ENCODE measurements around the gene NEURL2.

NEURL2 gene

DNA sequence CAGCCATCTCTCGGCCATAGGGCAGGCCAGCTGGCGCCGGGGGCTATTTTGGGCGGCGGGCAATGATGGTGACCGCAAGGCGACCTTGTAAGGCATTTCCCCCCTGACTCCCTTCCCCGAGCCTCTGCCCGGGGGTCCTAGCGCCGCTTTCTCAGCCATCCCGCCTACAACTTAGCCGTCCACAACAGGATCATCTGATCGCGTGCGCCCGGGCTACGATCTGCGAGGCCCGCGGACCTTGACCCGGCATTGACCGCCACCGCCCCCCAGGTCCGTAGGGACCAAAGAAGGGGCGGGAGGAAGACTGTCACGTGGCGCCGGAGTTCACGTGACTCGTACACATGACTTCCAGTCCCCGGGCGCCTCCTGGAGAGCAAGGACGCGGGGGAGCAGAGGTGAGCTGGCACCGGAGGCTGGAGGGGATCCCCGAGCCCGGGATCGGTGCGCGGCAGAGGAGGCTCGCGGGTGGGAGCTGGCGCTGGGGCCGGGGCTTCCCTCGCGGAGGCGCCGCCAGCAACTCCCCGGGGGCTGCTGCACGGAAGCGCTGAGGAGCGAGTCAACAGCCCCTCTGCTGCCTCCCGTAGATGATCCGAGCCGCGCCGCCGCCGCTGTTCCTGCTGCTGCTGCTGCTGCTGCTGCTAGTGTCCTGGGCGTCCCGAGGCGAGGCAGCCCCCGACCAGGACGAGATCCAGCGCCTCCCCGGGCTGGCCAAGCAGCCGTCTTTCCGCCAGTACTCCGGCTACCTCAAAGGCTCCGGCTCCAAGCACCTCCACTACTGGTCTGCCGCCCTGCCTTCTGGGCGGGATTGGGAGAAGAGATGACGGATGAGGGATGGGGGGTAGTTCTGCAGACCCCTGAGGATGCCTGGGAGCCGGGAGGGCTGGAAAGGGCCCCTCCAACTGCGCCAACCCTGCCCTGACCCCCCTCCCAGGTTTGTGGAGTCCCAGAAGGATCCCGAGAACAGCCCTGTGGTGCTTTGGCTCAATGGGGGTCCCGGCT lies at the start of gene NEURL2, which contains the start of gene CTSA:
NEURL2 (minus strand) TSS at position 224 of the 999 bp plus-strand sequence; CDS start at position 7, 217 bp downstream.
CTSA (plus strand) TSS at position 351 of the 999 bp plus-strand sequence; CDS start at position 585, 234 bp downstream.
- H3K27me3 ChIP-seq (ENCODE audit: control insufficient read depth in 2 of 2, insufficient read depth in 2 of 2, low read length in 2 of 2): no peaks in the 10 kb centered on the region
- H3K9me3 ChIP-seq (ENCODE audit: control insufficient read depth in 2 of 2, low read length in 2 of 2): no peaks in the 10 kb centered on the region
- peak within 1 kb of the TSS; percentile 65 to 80 for H3K27ac ChIP-seq (ENCODE audit: low read depth in 2 of 2, low read length in 2 of 2)
- peaks cover 30 to 31% of the 10 kb centered on the region in 2 donors for H3K4me1 ChIP-seq (ENCODE audit: control insufficient read depth in 2 of 2, insufficient read depth in 2 of 2, low read length in 2 of 2)
- peak within 1 kb of the TSS; percentile 76 to 80 for H3K9ac ChIP-seq (ENCODE audit: low read depth in 1 of 2, low read length in 2 of 2)
- peaks cover 16 to 47% of the 10 kb centered on the region in 2 donors for H3K36me3 ChIP-seq (ENCODE audit: control insufficient read depth in 2 of 2, insufficient read depth in 2 of 2, low read length in 2 of 2)
- H3K4me3 ChIP-seq (ENCODE audit: low read length in 2 of 2): peak within 1 kb of the TSS; percentile 80 to 82

DNA sequence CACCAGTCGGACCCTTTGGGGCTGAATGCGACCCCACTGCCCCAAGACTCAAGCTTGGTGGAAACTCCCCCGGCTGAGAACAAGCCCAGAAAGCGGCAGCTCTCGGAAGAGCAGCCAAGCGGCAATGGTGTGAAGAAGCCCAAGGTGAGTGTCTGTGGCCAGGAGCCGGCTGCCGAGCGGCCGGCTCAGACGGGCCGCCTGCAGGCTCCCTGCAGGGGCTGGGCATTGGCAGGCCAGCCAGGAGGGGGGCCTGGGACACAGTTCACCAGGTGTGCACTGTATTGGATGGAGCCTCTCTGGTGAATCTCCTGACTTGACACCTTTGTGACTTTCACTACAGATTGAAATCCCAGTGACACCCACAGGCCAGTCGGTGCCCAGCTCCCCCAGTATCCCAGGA lies 49.5 kb upstream of the NEURL2 start:
- Histone ChIP-seq H3K9ac (ENCODE audit: low read depth in 1 of 2, low read length in 2 of 2) (no peak overlapping the region), H3K4me3 (ENCODE audit: low read length in 2 of 2) (no peak overlapping the region), H3K27me3 (ENCODE audit: control insufficient read depth in 2 of 2, insufficient read depth in 2 of 2, low read length in 2 of 2) (no peaks in the 10 kb centered on the region), H3K36me3 (ENCODE audit: control insufficient read depth in 2 of 2, insufficient read depth in 2 of 2, low read length in 2 of 2) (peaks cover 71 to 77% of the 10 kb centered on the region in 2 donors), H3K27ac (ENCODE audit: low read depth in 2 of 2, low read length in 2 of 2) (no peak overlapping the region), H3K9me3 (ENCODE audit: control insufficient read depth in 2 of 2, low read length in 2 of 2) (no peaks in the 10 kb centered on the region), H3K4me1 (ENCODE audit: control insufficient read depth in 2 of 2, insufficient read depth in 2 of 2, low read length in 2 of 2) (peaks cover 4 to 5% of the 10 kb centered on the region in 2 donors)

DNA sequence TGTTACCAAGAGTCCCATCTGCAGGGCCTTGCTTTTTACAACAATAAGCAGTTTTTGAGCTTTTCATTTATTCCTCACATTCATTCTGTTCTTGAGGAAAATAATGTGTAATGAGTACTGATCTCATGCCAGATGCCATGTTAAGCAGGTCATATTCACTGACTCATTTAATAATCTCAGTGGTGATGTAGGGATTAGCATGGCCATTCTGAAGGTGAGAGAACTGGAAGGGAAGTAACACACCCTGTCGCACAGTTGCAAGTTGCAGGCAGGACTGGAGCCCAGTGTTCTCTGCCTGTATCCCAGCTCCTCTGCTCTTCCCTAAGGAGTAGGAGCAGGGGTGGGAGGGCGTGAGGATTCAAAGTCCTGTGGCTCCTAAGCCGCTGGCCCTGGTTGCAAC lies 49.0 kb upstream of the NEURL2 start:
- no peak overlapping the region for H3K4me3 ChIP-seq (ENCODE audit: low read length in 2 of 2)
- no peak overlapping the region for H3K9ac ChIP-seq (ENCODE audit: low read depth in 1 of 2, low read length in 2 of 2)
- no peaks in the 10 kb centered on the region for H3K27me3 ChIP-seq (ENCODE audit: control insufficient read depth in 2 of 2, insufficient read depth in 2 of 2, low read length in 2 of 2)
- H3K27ac ChIP-seq (ENCODE audit: low read depth in 2 of 2, low read length in 2 of 2): no peak overlapping the region
- peaks cover 66 to 73% of the 10 kb centered on the region in 2 donors for H3K36me3 ChIP-seq (ENCODE audit: control insufficient read depth in 2 of 2, insufficient read depth in 2 of 2, low read length in 2 of 2)
- H3K9me3 ChIP-seq (ENCODE audit: control insufficient read depth in 2 of 2, low read length in 2 of 2): no peaks in the 10 kb centered on the region
- peaks cover 4 to 5% of the 10 kb centered on the region in 2 donors for H3K4me1 ChIP-seq (ENCODE audit: control insufficient read depth in 2 of 2, insufficient read depth in 2 of 2, low read length in 2 of 2)

DNA sequence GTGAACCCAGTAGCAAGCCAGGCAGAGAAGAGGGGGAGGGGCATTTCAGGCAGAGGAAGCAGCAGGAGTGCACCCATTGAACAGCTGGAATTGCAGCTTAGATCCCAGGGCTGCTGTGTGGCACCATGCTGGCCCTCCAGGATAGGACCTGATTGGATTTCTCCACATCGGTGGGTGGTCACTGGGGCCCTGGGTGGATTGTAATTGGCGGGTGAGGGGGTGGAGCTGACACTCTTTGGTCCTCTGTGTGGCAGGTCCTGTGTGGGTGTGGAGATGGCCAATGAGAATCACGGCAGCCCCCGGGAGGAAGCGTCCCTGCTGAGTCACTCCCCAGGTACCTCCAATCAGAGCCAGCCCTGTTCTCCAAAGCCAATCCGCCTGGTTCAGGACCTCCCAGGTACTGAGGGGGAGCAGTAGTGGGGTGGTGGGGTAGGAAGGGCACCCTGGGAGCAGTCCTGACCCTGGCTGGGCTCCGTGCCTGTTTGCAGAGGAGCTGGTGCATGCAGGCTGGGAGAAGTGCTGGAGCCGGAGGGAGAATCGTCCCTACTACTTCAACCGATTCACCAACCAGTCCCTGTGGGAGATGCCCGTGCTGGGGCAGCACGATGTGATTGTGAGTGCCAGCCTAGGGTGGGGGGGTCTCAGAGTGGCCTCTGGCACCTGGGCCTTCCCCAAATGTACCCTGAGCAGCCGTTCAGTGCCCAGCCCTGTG lies 47.9 kb upstream of the NEURL2 start:
- no peaks in the 10 kb centered on the region for H3K27me3 ChIP-seq (ENCODE audit: control insufficient read depth in 2 of 2, insufficient read depth in 2 of 2, low read length in 2 of 2)
- no peaks in the 10 kb centered on the region for H3K9me3 ChIP-seq (ENCODE audit: control insufficient read depth in 2 of 2, low read length in 2 of 2)
- peaks cover 4 to 5% of the 10 kb centered on the region in 2 donors for H3K4me1 ChIP-seq (ENCODE audit: control insufficient read depth in 2 of 2, insufficient read depth in 2 of 2, low read length in 2 of 2)
- H3K36me3 ChIP-seq (ENCODE audit: control insufficient read depth in 2 of 2, insufficient read depth in 2 of 2, low read length in 2 of 2): peaks cover 55 to 61% of the 10 kb centered on the region in 2 donors
- H3K27ac ChIP-seq (ENCODE audit: low read depth in 2 of 2, low read length in 2 of 2): no peak overlapping the region
- no peak overlapping the region for H3K4me3 ChIP-seq (ENCODE audit: low read length in 2 of 2)
- no peak overlapping the region for H3K9ac ChIP-seq (ENCODE audit: low read depth in 1 of 2, low read length in 2 of 2)

GRCh38 chr20:45937765-45938164 lies 46.8 kb upstream of the NEURL2 start:
- no peaks in the 10 kb centered on the region for H3K27me3 ChIP-seq (ENCODE audit: control insufficient read depth in 2 of 2, insufficient read depth in 2 of 2, low read length in 2 of 2)
- no peak overlapping the region for H3K27ac ChIP-seq (ENCODE audit: low read depth in 2 of 2, low read length in 2 of 2)
- H3K4me1 ChIP-seq (ENCODE audit: control insufficient read depth in 2 of 2, insufficient read depth in 2 of 2, low read length in 2 of 2): peaks cover 10 to 14% of the 10 kb centered on the region in 2 donors
- H3K9ac ChIP-seq (ENCODE audit: low read depth in 1 of 2, low read length in 2 of 2): no peak overlapping the region
- peaks cover 44 to 50% of the 10 kb centered on the region in 2 donors for H3K36me3 ChIP-seq (ENCODE audit: control insufficient read depth in 2 of 2, insufficient read depth in 2 of 2, low read length in 2 of 2)
- H3K4me3 ChIP-seq (ENCODE audit: low read length in 2 of 2): no peak overlapping the region
- no peaks in the 10 kb centered on the region for H3K9me3 ChIP-seq (ENCODE audit: control insufficient read depth in 2 of 2, low read length in 2 of 2)

DNA sequence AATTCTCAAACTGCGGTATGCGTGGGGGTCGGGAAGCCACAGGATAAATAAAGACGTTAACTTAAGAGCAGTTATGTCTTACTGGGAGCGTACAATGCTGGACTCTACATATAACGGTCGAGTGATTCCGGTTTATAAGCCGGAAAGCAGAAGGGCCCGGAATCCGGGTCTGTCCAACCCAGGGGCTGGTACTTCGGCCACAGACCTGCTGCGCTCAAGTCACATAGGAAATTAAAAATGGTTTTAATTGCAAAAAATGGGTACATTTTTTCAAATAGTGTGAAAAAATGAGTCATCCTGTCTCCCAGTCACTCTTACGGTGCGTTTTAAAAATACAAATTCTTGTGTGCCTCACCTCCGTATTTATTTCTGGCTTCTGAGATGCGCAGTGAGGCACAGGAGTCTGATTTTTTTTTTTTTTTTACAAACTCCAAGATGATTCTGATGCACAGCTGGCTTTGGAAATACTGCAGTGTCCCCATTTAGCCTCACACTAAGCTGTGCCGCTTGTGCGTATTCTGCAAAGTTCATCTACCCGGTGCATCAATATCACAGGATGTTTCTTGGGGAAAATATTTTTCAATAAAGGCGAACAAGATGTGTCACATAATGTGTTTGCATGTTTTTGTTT lies 44.5 kb upstream of the NEURL2 start:
- H3K27ac ChIP-seq (ENCODE audit: low read depth in 2 of 2, low read length in 2 of 2): peak overlapping the region; percentile 88 to 99
- H3K4me3 ChIP-seq (ENCODE audit: low read length in 2 of 2): peak overlapping the region; percentile 96 to 98
- no peaks in the 10 kb centered on the region for H3K27me3 ChIP-seq (ENCODE audit: control insufficient read depth in 2 of 2, insufficient read depth in 2 of 2, low read length in 2 of 2)
- H3K9ac ChIP-seq (ENCODE audit: low read depth in 1 of 2, low read length in 2 of 2): peak overlapping the region; percentile 78 to 87
- H3K9me3 ChIP-seq (ENCODE audit: control insufficient read depth in 2 of 2, low read length in 2 of 2): no peaks in the 10 kb centered on the region
- peaks cover 10 to 14% of the 10 kb centered on the region in 2 donors for H3K4me1 ChIP-seq (ENCODE audit: control insufficient read depth in 2 of 2, insufficient read depth in 2 of 2, low read length in 2 of 2)
- peaks cover 35 to 39% of the 10 kb centered on the region in 2 donors for H3K36me3 ChIP-seq (ENCODE audit: control insufficient read depth in 2 of 2, insufficient read depth in 2 of 2, low read length in 2 of 2)

- Histone ChIP-seq H3K9me3 (ENCODE audit: control insufficient read depth in 2 of 2, low read length in 2 of 2) (no peaks in the 10 kb centered on the region), H3K36me3 (ENCODE audit: control insufficient read depth in 2 of 2, insufficient read depth in 2 of 2, low read length in 2 of 2) (peaks cover 28 to 31% of the 10 kb centered on the region in 2 donors), H3K4me3 (ENCODE audit: low read length in 2 of 2) (peak within 1 kb of the TSS; percentile 96 to 98), H3K27me3 (ENCODE audit: control insufficient read depth in 2 of 2, insufficient read depth in 2 of 2, low read length in 2 of 2) (no peaks in the 10 kb centered on the region), H3K9ac (ENCODE audit: low read depth in 1 of 2, low read length in 2 of 2) (peak within 1 kb of the TSS; percentile 97 to 100), H3K27ac (ENCODE audit: low read depth in 2 of 2, low read length in 2 of 2) (peak within 1 kb of the TSS; percentile 99 to 100), H3K4me1 (ENCODE audit: control insufficient read depth in 2 of 2, insufficient read depth in 2 of 2, low read length in 2 of 2) (peaks cover 10 to 14% of the 10 kb centered on the region in 2 donors)
Measured at GRCh38 chr20:45934586-45935415, 43.8 kb upstream of the NEURL2 start, which contains the start of gene PCIF1. Gene PCIF1 (plus strand): TSS chr20:45934683. CDS start chr20:45939000, 4,317 bp downstream.

DNA sequence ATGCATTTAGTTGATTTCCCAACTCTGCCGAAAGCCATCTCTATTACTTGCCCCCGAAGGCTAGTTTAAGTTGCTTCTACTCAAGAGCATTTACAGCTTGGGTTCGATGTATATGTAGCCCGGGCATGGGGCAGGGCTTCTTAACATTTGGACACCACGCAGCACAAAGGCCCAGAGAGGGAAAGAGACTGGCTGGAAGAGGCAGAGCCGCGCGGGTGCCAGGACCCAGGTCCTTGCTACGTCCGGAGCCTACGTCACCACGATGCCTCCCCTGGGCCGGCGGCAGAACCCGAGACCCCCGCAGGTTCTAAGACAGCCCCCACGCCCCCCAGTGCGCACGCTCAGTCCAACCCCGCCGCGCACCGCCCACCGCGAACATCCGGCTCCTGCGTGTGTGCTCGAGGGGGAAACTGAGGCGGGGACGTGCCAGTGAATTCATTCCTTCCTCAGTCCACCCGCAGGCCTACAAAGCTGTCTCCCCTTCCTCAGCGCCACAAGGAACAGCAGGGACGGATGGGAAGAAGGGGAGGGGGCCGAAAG lies 43.1 kb upstream of the NEURL2 start:
- no peaks in the 10 kb centered on the region for H3K9me3 ChIP-seq (ENCODE audit: control insufficient read depth in 2 of 2, low read length in 2 of 2)
- peak overlapping the region; percentile 99 to 100 for H3K27ac ChIP-seq (ENCODE audit: low read depth in 2 of 2, low read length in 2 of 2)
- no peaks in the 10 kb centered on the region for H3K27me3 ChIP-seq (ENCODE audit: control insufficient read depth in 2 of 2, insufficient read depth in 2 of 2, low read length in 2 of 2)
- peak overlapping the region; percentile 93 to 98 for H3K4me3 ChIP-seq (ENCODE audit: low read length in 2 of 2)
- peaks cover 10 to 14% of the 10 kb centered on the region in 2 donors for H3K4me1 ChIP-seq (ENCODE audit: control insufficient read depth in 2 of 2, insufficient read depth in 2 of 2, low read length in 2 of 2)
- H3K36me3 ChIP-seq (ENCODE audit: control insufficient read depth in 2 of 2, insufficient read depth in 2 of 2, low read length in 2 of 2): peaks cover 21 to 24% of the 10 kb centered on the region in 2 donors
- H3K9ac ChIP-seq (ENCODE audit: low read depth in 1 of 2, low read length in 2 of 2): peak overlapping the region; percentile 97 to 100

Measured in mucosa of rectum (tissue), 2 donors.